ENCODE results near the gene ELMO2.

The ELMO2 gene

DNA sequence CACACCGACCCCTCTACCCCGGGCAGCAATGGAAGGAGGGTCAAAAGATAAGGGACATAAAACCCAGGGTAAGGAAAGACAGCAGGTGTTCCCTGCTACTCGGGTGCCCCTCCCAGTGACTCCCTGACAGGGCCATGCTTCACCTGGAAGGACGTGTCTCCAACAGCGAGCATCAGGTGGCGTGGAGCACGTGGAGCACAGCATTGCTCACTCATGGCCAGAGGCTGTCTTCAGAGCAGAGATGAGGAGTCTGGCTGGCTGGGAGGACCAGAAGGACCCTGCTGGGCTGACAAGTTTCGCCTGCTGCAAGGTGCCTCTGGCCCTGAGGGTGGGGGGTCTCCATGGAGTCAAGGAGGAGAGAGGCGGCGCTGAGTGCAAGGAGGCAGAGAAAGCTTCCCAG is 82.9 kb downstream of the ELMO2 start:
- in situ Hi-C loops (cut with MboI; ENCODE audit: low sequenced_read_pairs) = no loop called here
- H3K4me3 ChIP-seq = no peak overlapping the region
- H3K36me3 ChIP-seq (replicated peaks) = no peaks in the 10 kb centered on the region
- DNase-seq (ENCODE audit: low spot score in 2 of 2) = no peak
- H3K4me1 ChIP-seq = no peaks in the 10 kb centered on the region
- H3K9me3 ChIP-seq = no peaks in the 10 kb centered on the region
- peaks cover 24% of the 10 kb centered on the region for H3K27me3 ChIP-seq (ENCODE audit: low read depth)

DNA sequence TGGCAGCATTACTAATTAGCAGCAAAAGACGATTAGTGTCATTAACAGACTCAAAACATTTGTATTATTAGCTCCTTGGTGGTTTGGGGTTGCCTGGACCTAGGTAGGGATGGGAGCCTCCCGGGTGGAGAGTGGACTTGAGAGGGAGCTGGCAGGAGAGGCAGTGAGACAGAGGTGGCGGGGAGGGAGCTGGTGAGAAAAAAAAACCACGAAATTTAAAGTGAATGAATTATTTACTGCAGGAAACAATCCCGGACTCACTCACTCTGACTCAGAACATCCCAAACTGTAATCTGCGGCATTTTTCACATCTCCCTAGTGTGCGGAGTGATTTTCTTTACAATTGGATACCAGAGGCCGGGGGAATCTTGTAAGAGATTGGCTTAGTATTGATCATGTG is 83.8 kb downstream of the ELMO2 start:
- in situ Hi-C loops (cut with MboI; ENCODE audit: low sequenced_read_pairs) = no loop called here
- no peak for DNase-seq (ENCODE audit: low spot score in 2 of 2)
- no peaks in the 10 kb centered on the region for H3K36me3 ChIP-seq (replicated peaks)
- H3K4me3 ChIP-seq = no peak overlapping the region
- peaks cover 26% of the 10 kb centered on the region for H3K27me3 ChIP-seq (ENCODE audit: low read depth)
- no peaks in the 10 kb centered on the region for H3K4me1 ChIP-seq
- no peaks in the 10 kb centered on the region for H3K9me3 ChIP-seq

DNA sequence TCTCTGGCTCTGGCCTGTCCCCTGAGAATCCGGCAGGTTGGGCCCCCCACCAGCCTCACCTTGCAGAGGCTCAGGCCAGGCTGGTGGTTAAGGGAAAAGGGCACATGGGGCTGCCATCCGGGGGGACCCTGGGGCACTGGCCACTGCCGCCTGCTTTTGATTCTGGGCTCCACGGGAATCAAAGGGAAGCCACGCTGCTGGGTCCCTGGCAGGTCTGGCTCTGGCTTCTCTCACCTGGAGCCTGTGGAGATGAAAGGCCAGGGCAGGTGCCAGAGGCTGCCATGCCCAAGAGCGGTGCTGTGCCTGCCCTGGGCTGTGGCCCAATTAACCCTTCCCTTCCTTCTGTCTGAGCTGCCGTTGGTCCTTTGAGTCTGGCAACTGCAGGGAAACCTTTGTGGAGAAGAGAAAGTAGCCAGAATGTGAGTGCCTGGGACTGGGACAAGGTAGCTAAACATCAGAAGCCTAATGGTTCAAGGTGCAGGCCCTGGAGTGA is 88.7 kb downstream of the ELMO2 start:
- DNase-seq (ENCODE audit: low spot score in 2 of 2) = no peak
- H3K4me1 ChIP-seq = no peaks in the 10 kb centered on the region

GRCh38 chr20:46316984-46317684 is 89.3 kb downstream of the ELMO2 start:
- in situ Hi-C loops (cut with MboI; ENCODE audit: low sequenced_read_pairs) = no loop called here
- Histone ChIP-seq H3K4me1 (no peaks in the 10 kb centered on the region), H3K27me3 (ENCODE audit: low read depth) (peaks cover 64% of the 10 kb centered on the region), H3K4me3 (no peak overlapping the region), H3K36me3 (replicated peaks) (no peaks in the 10 kb centered on the region), H3K9me3 (no peaks in the 10 kb centered on the region)
- DNase-seq (ENCODE audit: low spot score in 2 of 2) = no peak

More for the DNA sequence above, 88.7 kb downstream of the ELMO2 start:
- Histone ChIP-seq H3K9me3 (no peaks in the 10 kb centered on the region), H3K27me3 (ENCODE audit: low read depth) (peaks cover 63% of the 10 kb centered on the region), H3K4me3 (no peak overlapping the region), H3K36me3 (replicated peaks) (no peaks in the 10 kb centered on the region)
- in situ Hi-C loops (cut with MboI; ENCODE audit: low sequenced_read_pairs) = no loop called here

Measured in HAP-1 (cell line).